WTC11 (cell line): Measurements from ENCODE around the gene MLPH. TPM values are rescaled to one million over a fixed set of nuclear protein-coding genes. Genes with fewer than 3 reads are reported as not detected.

Experiments used
- ATAC-seq: fragments of 200-7000 bp; cut with Tn5 transposase; 2 replicates; pipeline ENCODE4 v1.10.0; 2021; ENCODE audit warnings: mild to moderate bottlenecking, moderate library complexity
- CTCF ChIA-PET: fragments of 300-600 bp; sonication (Branson Sonifier 250); formaldehyde crosslinking; loops from one replicate; lab custom pipeline; 2021; ENCODE audit warnings: antibody characterized with exemption; lab: Charles Lee
- POLR2A ChIA-PET: fragments of 350-600 bp; sonication (Branson Sonifier 250); formaldehyde crosslinking; loops from one replicate; lab custom pipeline; 2021; ENCODE audit warnings: antibody characterized with exemption; lab: Charles Lee
- DNase-seq: peaks from one replicate; pipeline ENCODE4 v3.0.0; 2021; ENCODE audit warnings: low spot score
- H3K27ac Mint-ChIP-seq: 2 replicates; pipeline ENCODE4 v1.8.0; 2021; ENCODE audit warnings: mixed read lengths
- H3K27me3 Mint-ChIP-seq: 2 replicates; pipeline ENCODE4 v1.8.0; 2021; ENCODE audit warnings: low read depth, mild to moderate bottlenecking, moderate library complexity, mixed read lengths
- H3K36me3 Mint-ChIP-seq: 2 replicates; pipeline ENCODE4 v1.8.0; 2021; ENCODE audit warnings: mixed read lengths
- H3K4me1 Mint-ChIP-seq: 2 replicates; pipeline ENCODE4 v1.8.0; 2022; ENCODE audit warnings: mixed read lengths
- H3K4me3 Mint-ChIP-seq: 2 replicates; pipeline ENCODE4 v1.8.0; 2021; ENCODE audit warnings: mild to moderate bottlenecking, moderate library complexity, mixed read lengths
- H3K9me3 Mint-ChIP-seq: 2 replicates; pipeline ENCODE4 v1.8.0; 2021; ENCODE audit warnings: mixed read lengths
- ARID4B ChIP-seq: sonication (generic); formaldehyde crosslinking; IDR thresholded peaks from 2 replicates; pipeline ENCODE4 v1.8.0; 2023; ENCODE audit warnings: missing genetic modification reagents, mild to moderate bottlenecking, borderline replicate concordance
- ATF3 ChIP-seq: sonication (generic); formaldehyde crosslinking; conservative IDR thresholded peaks from 2 replicates; pipeline ENCODE4 v1.8.1; 2022; ENCODE audit warnings: mild to moderate bottlenecking, missing genetic modification reagents
- CBFB ChIP-seq: sonication (generic); formaldehyde crosslinking; IDR thresholded peaks from 2 replicates; pipeline ENCODE4 v1.8.1; 2022; ENCODE audit warnings: mild to moderate bottlenecking, low read depth, missing genetic modification reagents
- E2F1 ChIP-seq: sonication (generic); formaldehyde crosslinking; IDR thresholded peaks from 2 replicates; pipeline ENCODE4 v1.8.0; 2022; ENCODE audit warnings: mild to moderate bottlenecking, missing genetic modification reagents
- E2F5 ChIP-seq: sonication (generic); formaldehyde crosslinking; IDR thresholded peaks from 2 replicates; pipeline ENCODE4 v1.8.1; 2022; ENCODE audit warnings: mild to moderate bottlenecking, moderate library complexity, missing genetic modification reagents
- ELF4 ChIP-seq: sonication (generic); formaldehyde crosslinking; IDR thresholded peaks from 2 replicates; pipeline ENCODE4 v1.8.1; 2022; ENCODE audit warnings: low read depth, mild to moderate bottlenecking, moderate library complexity, missing genetic modification reagents
- ERG ChIP-seq: fragments of 250-450 bp; sonication (Bioruptor Pico); IDR thresholded peaks from 2 replicates; pipeline ENCODE4 v1.8.0; 2021; ENCODE audit warnings: mild to moderate bottlenecking
- HMGXB4 ChIP-seq: sonication (generic); formaldehyde crosslinking; IDR thresholded peaks from 2 replicates; pipeline ENCODE4 v1.8.1; 2023; ENCODE audit warnings: mild to moderate bottlenecking, moderate library complexity, missing genetic modification reagents
- JAZF1 ChIP-seq: fragments of 250-450 bp; sonication (Bioruptor Pico); IDR thresholded peaks from 2 replicates; pipeline ENCODE4 v1.9.0; 2021; ENCODE audit warnings: moderate library complexity, mild to moderate bottlenecking, inconsistent platforms
- MAX ChIP-seq: sonication (generic); formaldehyde crosslinking; IDR thresholded peaks from 2 replicates; pipeline ENCODE4 v1.8.0; 2022; ENCODE audit warnings: mild to moderate bottlenecking, missing genetic modification reagents
- NR2C2 ChIP-seq: sonication (generic); formaldehyde crosslinking; IDR thresholded peaks from 2 replicates; pipeline ENCODE4 v1.8.0; 2022; ENCODE audit warnings: mild to moderate bottlenecking, missing genetic modification reagents
- PRDM15 ChIP-seq: sonication (generic); formaldehyde crosslinking; IDR thresholded peaks from 2 replicates; pipeline ENCODE4 v1.8.0; 2022; ENCODE audit warnings: missing genetic modification reagents
- ZNF423 ChIP-seq: fragments of 250-450 bp; sonication (Bioruptor Pico); IDR thresholded peaks from 2 replicates; pipeline ENCODE4 v2.1.2; 2022; ENCODE audit warnings: mild to moderate bottlenecking, moderate library complexity
- ZNF671 ChIP-seq: fragments of 250-450 bp; sonication (Bioruptor Pico); IDR thresholded peaks from 2 replicates; pipeline ENCODE4 v1.8.0; 2021; ENCODE audit warnings: mild to moderate bottlenecking
- total RNA-seq: library from RNA; stranded (reverse); gene quantifications from 3 replicates; pipeline ENCODE4 v1.2.3, GENCODE V29; 2021

MLPH gene
- total RNA-seq, 1 experiment from 2014 or later, result 10.3 TPM

GRCh38 chr2:237490795-237491194, 3.7 kb downstream of the MLPH start (continued):
- TF ChIP-seq ARID4B (CRISPR knock-in tag) (no peak), CBFB (CRISPR knock-in tag) (no peak), ATF3 (no peak), ZNF423 (CRISPR knock-in tag) (no peak), MAX (CRISPR knock-in tag) (no peak)
- TF ChIP-seq, all 79 proteins: peak for 0

GRCh38 chr2:237491515-237492118, 4.6 kb downstream of the MLPH start:
- TF ChIP-seq MAX (CRISPR knock-in tag) (no peak), E2F5 (CRISPR knock-in tag) (no peak), NR2C2 (CRISPR knock-in tag) (no peak), ELF4 (no peak), JAZF1 (no peak), E2F1 (CRISPR knock-in tag) (no peak), HMGXB4 (CRISPR knock-in tag) (no peak), ERG (CRISPR knock-in tag) (no peak), PRDM15 (CRISPR knock-in tag) (no peak), ZNF671 (CRISPR knock-in tag) (no peak)
- TF ChIP-seq, all 79 proteins: peak for 0
- H3K27me3 Mint-ChIP-seq, result peaks cover 41% of the 10 kb centered on the region
- no peak overlapping the region for H3K4me3 Mint-ChIP-seq
- H3K9me3 Mint-ChIP-seq, result peaks cover 29% of the 10 kb centered on the region
- ChIA-PET POLR2A (no interaction called here), CTCF (interaction anchor here (1.2 to 1.3 kb wide), 3 partner anchors 16 to 80 kb away, joined by 5 read pairs; no protein-coding TSS in a partner anchor)
- ATAC-seq (no peak), DNase-seq (no peak)
- peaks cover 37% of the 10 kb centered on the region for H3K4me1 Mint-ChIP-seq
- H3K36me3 Mint-ChIP-seq, result peaks cover 38% of the 10 kb centered on the region
- H3K27ac Mint-ChIP-seq, result no peak overlapping the region
